Trophoblast cell (in vitro differentiated cells and primary cell): ENCODE data around the gene PCDH10.

ENCODE experiments used
- DNase-seq, 2 donors: peaks; one replicate each; pipeline ENCODE4 v3.0.0-alpha.2; 2016
- H2AFZ ChIP-seq: 2 replicates; pipeline ENCODE4 v1.6.1; 2013; ENCODE audit warnings: low read length, moderate library complexity, mild to moderate bottlenecking; ENCODE audit not compliant: insufficient read depth, poor library complexity
- H2AK5ac ChIP-seq: 2 replicates; pipeline ENCODE4 v1.6.1; 2013; ENCODE audit warnings: mild to moderate bottlenecking, low read length
- H2BK120ac ChIP-seq: 2 replicates; pipeline ENCODE4 v1.6.1; 2013; ENCODE audit warnings: low read length, mild to moderate bottlenecking, moderate library complexity; ENCODE audit not compliant: insufficient read depth, poor library complexity
- H2BK12ac ChIP-seq: 2 replicates; pipeline ENCODE4 v1.6.1; 2013; ENCODE audit warnings: mild to moderate bottlenecking, low read length, moderate library complexity
- H2BK5ac ChIP-seq: 2 replicates; pipeline ENCODE4 v1.6.1; 2013; ENCODE audit warnings: low read length, low read depth, moderate library complexity, mild to moderate bottlenecking; ENCODE audit not compliant: poor library complexity
- H3K14ac ChIP-seq: 2 replicates; pipeline ENCODE4 v1.6.1; 2013; ENCODE audit warnings: mild to moderate bottlenecking, low read length
- H3K18ac ChIP-seq: 2 replicates; pipeline ENCODE4 v1.6.1; 2013; ENCODE audit warnings: mild to moderate bottlenecking, low read length
- H3K23ac ChIP-seq: 2 replicates; pipeline ENCODE4 v1.6.1; 2013; ENCODE audit warnings: low read length
- H3K27ac ChIP-seq: 2 replicates; pipeline ENCODE4 v1.5.1; 2013; ENCODE audit warnings: low read depth, mild to moderate bottlenecking, inconsistent platforms, low read length, moderate library complexity
- H3K27me3 ChIP-seq: 2 replicates; pipeline ENCODE4 v1.6.1; 2013; ENCODE audit warnings: inconsistent platforms, mild to moderate bottlenecking, low read length, moderate library complexity; ENCODE audit not compliant: insufficient read depth
- H3K36me3 ChIP-seq, 2 experiments: 1 replicate in 1 of 2; 2 replicates in 1 of 2; pipeline ENCODE4 v1.6.1; 2013; ENCODE audit warnings: low read length in 2 of 2, mild to moderate bottlenecking in 2 of 2, moderate library complexity in 1 of 2; ENCODE audit not compliant: insufficient read depth in 2 of 2, control insufficient read depth in 1 of 2
- H3K4ac ChIP-seq: 2 replicates; pipeline ENCODE4 v1.6.1; 2013; ENCODE audit warnings: low read depth, mild to moderate bottlenecking, low read length, moderate library complexity
- H3K4me1 ChIP-seq, 2 experiments: 1 replicate in 1 of 2; 2 replicates in 1 of 2; pipeline ENCODE4 v1.6.1; 2013; ENCODE audit warnings: low read length in 2 of 2, mild to moderate bottlenecking in 2 of 2, moderate library complexity in 1 of 2; ENCODE audit not compliant: insufficient read depth in 2 of 2, control insufficient read depth in 1 of 2
- H3K4me2 ChIP-seq: 2 replicates; pipeline ENCODE4 v1.6.1; 2013; ENCODE audit warnings: inconsistent platforms, mild to moderate bottlenecking, low read length, moderate library complexity
- H3K4me3 ChIP-seq: 2 replicates; pipeline ENCODE4 v1.5.1; 2013; ENCODE audit warnings: mild to moderate bottlenecking, low read depth, low read length, inconsistent platforms
- H3K79me1 ChIP-seq: one replicate; pipeline ENCODE4 v1.6.1; 2013; ENCODE audit warnings: low read length
- H3K79me2 ChIP-seq: 2 replicates; pipeline ENCODE4 v1.6.1; 2013; ENCODE audit warnings: low read length, mild to moderate bottlenecking; ENCODE audit not compliant: control insufficient read depth, insufficient read depth, poor library complexity
- H3K9ac ChIP-seq: 2 replicates; pipeline ENCODE4 v1.6.1; 2013; ENCODE audit warnings: mild to moderate bottlenecking, low read length
- H3K9me3 ChIP-seq: 2 replicates; pipeline ENCODE4 v1.6.1; 2013; ENCODE audit warnings: low read depth, mild to moderate bottlenecking, control low read depth, inconsistent platforms, low read length; ENCODE audit not compliant: insufficient read depth
- H4K12ac ChIP-seq: 2 replicates; pipeline ENCODE4 v1.6.1; 2013; ENCODE audit warnings: low read depth, mild to moderate bottlenecking, low read length, moderate library complexity
- H4K8ac ChIP-seq: 2 replicates; pipeline ENCODE4 v1.6.1; 2013; ENCODE audit warnings: low read depth, mild to moderate bottlenecking, low read length, moderate library complexity
- H4K91ac ChIP-seq: one replicate; pipeline ENCODE4 v1.6.1; 2013; ENCODE audit warnings: low read depth, mild to moderate bottlenecking, low read length, moderate library complexity
- WGBS: extraction: QIAGEN DNeasy Blood & Tissue Kit; methylation state at CpG from one replicate; pipeline ENCODE4 v1.1.7; 2013; ENCODE audit warnings: missing lambda C conversion rate; ENCODE audit not compliant: insufficient read length, insufficient coverage; ENCODE audit errors: extremely low coverage; 5-methylcytosine and 5-hydroxymethylcytosine counted together

Gene PCDH10

DNA sequence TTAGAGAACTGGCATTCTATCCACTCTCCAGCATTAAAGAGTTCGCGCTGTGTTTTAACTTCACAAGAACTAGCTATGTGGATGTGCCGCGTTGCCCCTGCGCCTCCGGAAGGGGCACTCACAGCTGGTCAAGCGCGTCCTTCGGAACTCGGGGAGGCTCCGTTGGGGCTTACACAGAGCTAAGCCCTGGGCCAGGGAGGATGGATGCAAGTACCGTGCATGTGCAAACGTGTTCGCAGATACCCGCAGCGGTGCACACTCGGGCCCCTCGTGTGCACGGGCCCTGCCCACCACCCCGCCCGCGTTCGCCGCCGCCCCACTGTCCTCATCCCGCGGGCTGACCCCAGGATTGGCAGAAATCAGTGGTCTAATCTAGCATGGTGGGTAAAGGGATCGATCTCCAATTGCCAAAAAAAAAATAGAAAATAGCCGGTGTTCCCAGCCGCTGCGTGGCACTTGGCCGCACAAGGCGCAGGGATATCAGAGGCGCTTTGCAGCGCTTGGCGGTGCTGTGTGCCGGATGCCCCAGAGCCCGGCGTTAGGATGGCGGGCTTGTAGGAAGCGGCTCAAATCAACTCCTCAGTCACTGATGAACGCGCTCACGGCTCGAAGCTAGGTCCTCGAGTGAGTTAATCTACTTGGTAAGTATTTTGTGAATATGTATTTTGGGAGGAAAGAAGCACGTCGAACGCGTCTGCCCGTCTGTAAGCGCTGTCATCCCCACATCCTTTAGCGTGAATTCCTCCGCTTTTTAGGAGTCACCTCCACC is 989 bp upstream of the PCDH10 start:
- H3K23ac ChIP-seq: no peak overlapping the region
- WGBS: no CpG with 5 or more reads among the region's 54 CpGs
- H2AK5ac ChIP-seq: no peak overlapping the region
- peak overlapping the region; percentile 73 for H3K9ac ChIP-seq
- no peaks in the 10 kb centered on the region for H3K36me3 ChIP-seq
- no peak overlapping the region for H3K4ac ChIP-seq
- peak overlapping the region; percentile 99 for H3K4me2 ChIP-seq
- no peak overlapping the region for H3K14ac ChIP-seq
- peaks cover 20 to 24% of the 10 kb centered on the region in 2 experiments for H3K4me1 ChIP-seq
- H3K18ac ChIP-seq: no peak overlapping the region
- H4K12ac ChIP-seq: peak overlapping the region; percentile 7
- H3K9me3 ChIP-seq: peaks cover 5% of the 10 kb centered on the region
- H2AFZ ChIP-seq: peak overlapping the region; percentile 93
- H2BK12ac ChIP-seq: no peak overlapping the region
- peak overlapping the region; percentile 8 for H4K91ac ChIP-seq
- H3K27me3 ChIP-seq: peaks cover 38% of the 10 kb centered on the region
- peak overlapping the region; percentile 60 for H4K8ac ChIP-seq
- H2BK5ac ChIP-seq: no peak overlapping the region
- peak overlapping the region; percentile 74 for H3K4me3 ChIP-seq
- H3K27ac ChIP-seq: no peak overlapping the region
- no peak overlapping the region for H2BK120ac ChIP-seq
- peak in 1 of 2 donors; percentile 16 for DNase-seq
- no peaks in the 10 kb centered on the region for H3K79me1 ChIP-seq
- no peaks in the 10 kb centered on the region for H3K79me2 ChIP-seq

DNA sequence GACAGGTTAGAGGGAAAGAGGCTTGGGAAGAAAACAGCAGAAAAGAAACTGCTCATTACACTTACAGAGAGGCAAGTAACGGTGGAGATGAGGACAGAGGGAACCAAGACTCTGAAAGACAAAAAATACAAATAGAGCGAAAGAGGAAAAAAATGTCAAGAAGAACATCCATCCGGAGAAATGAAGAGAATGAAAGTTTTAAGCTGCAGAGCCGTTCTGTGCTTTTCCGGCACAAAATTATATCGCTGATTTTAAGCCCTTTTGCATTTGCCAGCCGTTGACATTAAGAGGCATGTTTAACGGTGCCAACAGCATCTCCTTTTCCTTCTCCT is 236 bp downstream of the PCDH10 start:
- Histone ChIP-seq H4K91ac (no peak overlapping the region), H3K4me3 (no peak overlapping the region), H2AFZ (no peak overlapping the region), H2AK5ac (no peak overlapping the region), H3K27me3 (peaks cover 38% of the 10 kb centered on the region), H3K23ac (no peak overlapping the region), H3K27ac (no peak overlapping the region), H3K18ac (no peak overlapping the region), H3K36me3 (no peaks in the 10 kb centered on the region), H4K8ac (no peak overlapping the region), H2BK120ac (no peak overlapping the region), H3K4ac (no peak overlapping the region), H4K12ac (no peak overlapping the region), H3K4me2 (peak overlapping the region; percentile 99), H3K79me2 (no peaks in the 10 kb centered on the region), H3K79me1 (no peaks in the 10 kb centered on the region), H2BK5ac (no peak overlapping the region), H3K9me3 (peaks cover 5% of the 10 kb centered on the region), H2BK12ac (no peak overlapping the region), H3K14ac (no peak overlapping the region), H3K4me1 (peaks cover 20 to 24% of the 10 kb centered on the region in 2 experiments), H3K9ac (no peak overlapping the region)
- no CpG with 5 or more reads among the region's 8 CpGs for WGBS
- no peak for DNase-seq

DNA sequence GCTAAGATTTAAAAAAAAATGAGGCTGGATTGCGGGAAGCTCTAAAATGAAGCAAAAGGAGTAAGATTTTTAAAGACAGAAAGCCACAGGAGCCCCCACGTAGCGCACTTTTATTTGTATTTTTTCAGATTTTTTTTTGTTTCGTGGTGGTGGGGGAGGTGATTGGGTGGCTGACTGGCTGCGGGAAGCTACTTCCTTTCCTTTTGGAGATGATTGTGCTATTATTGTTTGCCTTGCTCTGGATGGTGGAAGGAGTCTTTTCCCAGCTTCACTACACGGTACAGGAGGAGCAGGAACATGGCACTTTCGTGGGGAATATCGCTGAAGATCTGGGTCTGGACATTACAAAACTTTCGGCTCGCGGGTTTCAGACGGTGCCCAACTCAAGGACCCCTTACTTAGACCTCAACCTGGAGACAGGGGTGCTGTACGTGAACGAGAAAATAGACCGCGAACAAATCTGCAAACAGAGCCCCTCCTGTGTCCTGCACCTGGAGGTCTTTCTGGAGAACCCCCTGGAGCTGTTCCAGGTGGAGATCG is 908 bp downstream of the PCDH10 start:
- Histone ChIP-seq H3K18ac (no peak overlapping the region), H4K8ac (no peak overlapping the region), H4K91ac (no peak overlapping the region), H2AFZ (no peak overlapping the region), H3K79me2 (no peaks in the 10 kb centered on the region), H3K14ac (no peak overlapping the region), H4K12ac (no peak overlapping the region), H3K4me1 (peaks cover 20 to 24% of the 10 kb centered on the region in 2 experiments), H2AK5ac (no peak overlapping the region), H3K27ac (no peak overlapping the region), H2BK120ac (no peak overlapping the region), H3K9ac (no peak overlapping the region), H2BK5ac (no peak overlapping the region), H3K9me3 (peaks cover 5% of the 10 kb centered on the region), H3K4me3 (peak overlapping the region; percentile 73), H3K36me3 (no peaks in the 10 kb centered on the region), H3K27me3 (peaks cover 38% of the 10 kb centered on the region), H3K79me1 (no peaks in the 10 kb centered on the region), H2BK12ac (no peak overlapping the region), H3K23ac (no peak overlapping the region), H3K4ac (no peak overlapping the region), H3K4me2 (peak overlapping the region; percentile 99)
- DNase-seq: no peak
- WGBS: no CpG with 5 or more reads among the region's 17 CpGs

GRCh38 chr4:133150486-133151340 is 1.6 kb downstream of the PCDH10 start:
- H3K4ac ChIP-seq: no peak overlapping the region
- no peak overlapping the region for H2BK120ac ChIP-seq
- no peak overlapping the region for H3K18ac ChIP-seq
- H4K91ac ChIP-seq: no peak overlapping the region
- no peak overlapping the region for H3K27ac ChIP-seq
- peak in 1 of 2 donors; percentile 20 for DNase-seq
- H3K4me3 ChIP-seq: peak overlapping the region; percentile 73
- H2AK5ac ChIP-seq: no peak overlapping the region
- peak overlapping the region; percentile 99 for H3K4me2 ChIP-seq
- H2AFZ ChIP-seq: no peak overlapping the region
- no peaks in the 10 kb centered on the region for H3K79me2 ChIP-seq
- peaks cover 5% of the 10 kb centered on the region for H3K9me3 ChIP-seq
- no peaks in the 10 kb centered on the region for H3K79me1 ChIP-seq
- no peak overlapping the region for H2BK5ac ChIP-seq
- no peak overlapping the region for H4K12ac ChIP-seq
- no peak overlapping the region for H3K23ac ChIP-seq
- no peak overlapping the region for H2BK12ac ChIP-seq
- H3K14ac ChIP-seq: no peak overlapping the region
- H3K27me3 ChIP-seq: peaks cover 38% of the 10 kb centered on the region
- H3K36me3 ChIP-seq: no peaks in the 10 kb centered on the region
- WGBS: no CpG with 5 or more reads among the region's 63 CpGs
- H3K9ac ChIP-seq: no peak overlapping the region
- H3K4me1 ChIP-seq: peaks cover 20 to 24% of the 10 kb centered on the region in 2 experiments
- H4K8ac ChIP-seq: no peak overlapping the region
